ENCODE results near the gene CPED1. TPM values are rescaled to one million over a fixed set of nuclear protein-coding genes. Genes with fewer than 3 reads are reported as not detected.

The CPED1 gene
- total RNA-seq, 1 donor from 2014 or later = 0.09 TPM

GRCh38 chr7:121023194-121023593 is 34.7 kb downstream of the CPED1 start:
- ATAC-seq (ENCODE audit: low read depth) (no peak), DNase-seq (no peak)
- CTCF ChIA-PET = no interaction called here
- H3K27me3 Mint-ChIP-seq = peaks cover 4% of the 10 kb centered on the region
- H3K9me3 Mint-ChIP-seq = no peaks in the 10 kb centered on the region
- TF ChIP-seq CTCF (IDR thresholded peaks at IDR 0.05) = no peak
- H3K4me1 Mint-ChIP-seq = no peaks in the 10 kb centered on the region
- POLR2A ChIA-PET = no interaction called here
- H3K4me3 Mint-ChIP-seq = no peak overlapping the region
- no peaks in the 10 kb centered on the region for H3K36me3 Mint-ChIP-seq (ENCODE audit: low read depth)
- intact Hi-C loops (cut with micrococcal nuclease) = no loop called here
- no peak overlapping the region for H3K27ac Mint-ChIP-seq

- ChIA-PET POLR2A (no interaction called here), CTCF (no interaction called here)
- TF ChIP-seq CTCF (IDR thresholded peaks at IDR 0.05) = no peak
- peaks cover 4% of the 10 kb centered on the region for H3K27me3 Mint-ChIP-seq
- DNase-seq (no peak), ATAC-seq (ENCODE audit: low read depth) (no peak)
- intact Hi-C loops (cut with micrococcal nuclease) = no loop called here
- no peaks in the 10 kb centered on the region for H3K4me1 Mint-ChIP-seq
- no peaks in the 10 kb centered on the region for H3K9me3 Mint-ChIP-seq
- no peak overlapping the region for H3K27ac Mint-ChIP-seq
- no peaks in the 10 kb centered on the region for H3K36me3 Mint-ChIP-seq (ENCODE audit: low read depth)
- H3K4me3 Mint-ChIP-seq = no peak overlapping the region
Observed at GRCh38 chr7:121023683-121024511, 35.4 kb downstream of the CPED1 start.

GRCh38 chr7:121024611-121025010 is 36.1 kb downstream of the CPED1 start:
- Mint-ChIP-seq H3K9me3 (no peaks in the 10 kb centered on the region), H3K27me3 (peaks cover 4% of the 10 kb centered on the region), H3K27ac (no peak overlapping the region), H3K4me3 (no peak overlapping the region), H3K36me3 (ENCODE audit: low read depth) (no peaks in the 10 kb centered on the region), H3K4me1 (no peaks in the 10 kb centered on the region)
- no peak for DNase-seq
- no peak for ATAC-seq (ENCODE audit: low read depth)
- intact Hi-C loops (cut with micrococcal nuclease) = no loop called here
- TF ChIP-seq CTCF (IDR thresholded peaks at IDR 0.05) = no peak
- ChIA-PET POLR2A (no interaction called here), CTCF (no interaction called here)

GRCh38 chr7:121026159-121026558 is 37.6 kb downstream of the CPED1 start:
- no peak overlapping the region for H3K4me3 Mint-ChIP-seq
- ChIA-PET POLR2A (no interaction called here), CTCF (no interaction called here)
- TF ChIP-seq CTCF (IDR thresholded peaks at IDR 0.05) = no peak
- no peak for DNase-seq
- no peaks in the 10 kb centered on the region for H3K36me3 Mint-ChIP-seq (ENCODE audit: low read depth)
- intact Hi-C loops (cut with micrococcal nuclease) = no loop called here
- no peak for ATAC-seq (ENCODE audit: low read depth)
- H3K4me1 Mint-ChIP-seq = no peaks in the 10 kb centered on the region
- H3K27ac Mint-ChIP-seq = no peak overlapping the region
- peaks cover 4% of the 10 kb centered on the region for H3K27me3 Mint-ChIP-seq
- H3K9me3 Mint-ChIP-seq = no peaks in the 10 kb centered on the region

DNA sequence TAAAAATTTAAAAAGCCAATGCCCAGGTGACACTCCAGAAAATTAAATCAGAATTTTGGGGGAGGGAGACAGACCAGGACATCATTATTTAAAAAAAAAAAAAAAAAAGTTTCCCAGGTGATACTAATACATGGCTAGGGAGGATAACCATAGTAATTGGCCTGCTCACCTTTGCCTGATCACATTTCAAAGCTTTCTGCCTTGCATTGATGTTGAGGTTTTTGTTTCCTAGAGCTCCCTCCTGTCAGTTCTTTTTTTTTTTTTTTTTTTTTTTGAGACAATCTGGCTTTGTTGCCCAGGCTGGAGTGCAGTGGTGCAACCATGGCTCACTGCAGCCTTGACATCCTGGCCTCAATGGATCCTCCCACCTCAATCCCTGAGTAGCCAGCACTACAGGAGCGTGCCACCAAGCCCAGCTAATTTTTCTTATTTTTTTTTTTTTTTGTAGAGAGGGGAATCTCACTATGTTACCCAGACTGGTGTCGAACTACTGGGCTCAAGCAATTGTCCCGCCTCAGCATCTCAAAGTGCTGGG is 38.1 kb downstream of the CPED1 start:
- Mint-ChIP-seq H3K27me3 (peaks cover 4% of the 10 kb centered on the region), H3K27ac (no peak overlapping the region), H3K4me1 (no peaks in the 10 kb centered on the region), H3K9me3 (no peaks in the 10 kb centered on the region), H3K4me3 (no peak overlapping the region), H3K36me3 (ENCODE audit: low read depth) (no peaks in the 10 kb centered on the region)
- POLR2A ChIA-PET = no interaction called here
- ATAC-seq (ENCODE audit: low read depth) = no peak
- CTCF ChIA-PET = no interaction called here
- intact Hi-C loops (cut with micrococcal nuclease) = no loop called here
- no peak for DNase-seq
- TF ChIP-seq CTCF (IDR thresholded peaks at IDR 0.05) = no peak
